ENCODE data around the gene SELENBP1. TPM values are rescaled to one million over a fixed set of nuclear protein-coding genes. Genes with fewer than 3 reads are reported as not detected.
"Not testable (repeated sequence)": the region's sequence is repeated elsewhere in the genome, so short reads cannot be mapped to it uniquely, and the experiment has no call there.

SELENBP1 gene
- total RNA-seq, 1 experiment from 2014 or later, result 29.8 TPM

DNA sequence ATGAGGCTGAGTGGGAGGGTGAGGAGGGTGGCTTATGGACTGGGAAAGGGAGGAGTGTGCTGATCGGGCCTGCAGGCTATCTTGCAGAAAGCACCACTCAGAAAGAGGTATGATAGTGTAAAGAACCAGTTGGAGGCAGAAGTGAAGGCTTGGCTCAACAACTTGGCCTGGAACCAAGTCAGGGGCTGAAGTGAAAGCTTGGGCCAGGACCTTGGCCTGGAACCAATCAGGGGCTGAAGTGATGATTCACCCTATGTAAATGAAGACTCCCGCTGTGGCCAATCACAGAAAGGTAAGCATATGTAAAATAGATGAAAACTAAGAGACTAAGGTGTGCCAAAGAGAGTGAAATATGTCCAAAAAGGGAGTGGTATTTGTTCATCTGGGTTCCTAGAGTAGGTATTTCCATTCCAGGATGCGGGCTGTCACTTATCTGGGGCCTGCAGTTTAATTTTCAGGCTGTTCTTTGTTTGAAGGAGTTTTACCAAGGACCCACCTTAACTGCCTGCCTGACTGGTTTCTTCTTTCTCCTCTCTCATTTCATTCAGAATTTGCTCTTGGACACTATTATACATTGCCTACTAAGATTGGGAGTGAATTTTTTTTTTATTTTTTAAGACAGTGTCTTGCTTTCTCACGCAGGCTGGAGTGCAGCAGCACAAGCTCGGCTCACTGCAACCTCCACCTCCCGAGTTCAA is 20.3 kb downstream of the SELENBP1 start:
- peak; percentile 57 for DNase-seq
- no peak overlapping the region for H3K4me3 ChIP-seq (ENCODE audit: low read length)
- no peaks in the 10 kb centered on the region for H4K20me1 ChIP-seq (ENCODE audit: low read length)
- ChIA-PET CTCF (interaction anchor here (0.6 kb wide), 3 partner anchors 14 to 86 kb away, joined by 3 to 11 read pairs (median 4); no protein-coding TSS in a partner anchor), POLR2A (ENCODE audit: unreplicated experiment) (no interaction called here)
- peaks cover 5% of the 10 kb centered on the region; the same call in 1 of the 2 replicates for H3K4me1 ChIP-seq (ENCODE audit: insufficient read depth, low read length)
- no peaks in the 10 kb centered on the region for H3K27me3 ChIP-seq (ENCODE audit: low read length)
- no peak overlapping the region for H3K4me2 ChIP-seq (ENCODE audit: low read length)
- no peaks in the 10 kb centered on the region for H3K9me3 ChIP-seq (ENCODE audit: low read length)
- no peak for TF ChIP-seq EZH2 (IDR thresholded peaks at IDR 0.05; ENCODE audit: low read length, unreplicated experiment)
- TF ChIP-seq EZH2phosphoT487 (IDR thresholded peaks at IDR 0.05; ENCODE audit: borderline replicate concordance, low read length), result no peak
- TF ChIP-seq, protein P1, sequence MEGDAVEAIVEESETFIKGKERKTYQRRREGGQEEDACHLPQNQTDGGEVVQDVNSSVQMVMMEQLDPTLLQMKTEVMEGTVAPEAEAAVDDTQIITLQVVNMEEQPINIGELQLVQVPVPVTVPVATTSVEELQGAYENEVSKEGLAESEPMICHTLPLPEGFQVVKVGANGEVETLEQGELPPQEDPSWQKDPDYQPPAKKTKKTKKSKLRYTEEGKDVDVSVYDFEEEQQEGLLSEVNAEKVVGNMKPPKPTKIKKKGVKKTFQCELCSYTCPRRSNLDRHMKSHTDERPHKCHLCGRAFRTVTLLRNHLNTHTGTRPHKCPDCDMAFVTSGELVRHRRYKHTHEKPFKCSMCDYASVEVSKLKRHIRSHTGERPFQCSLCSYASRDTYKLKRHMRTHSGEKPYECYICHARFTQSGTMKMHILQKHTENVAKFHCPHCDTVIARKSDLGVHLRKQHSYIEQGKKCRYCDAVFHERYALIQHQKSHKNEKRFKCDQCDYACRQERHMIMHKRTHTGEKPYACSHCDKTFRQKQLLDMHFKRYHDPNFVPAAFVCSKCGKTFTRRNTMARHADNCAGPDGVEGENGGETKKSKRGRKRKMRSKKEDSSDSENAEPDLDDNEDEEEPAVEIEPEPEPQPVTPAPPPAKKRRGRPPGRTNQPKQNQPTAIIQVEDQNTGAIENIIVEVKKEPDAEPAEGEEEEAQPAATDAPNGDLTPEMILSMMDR (conservative IDR thresholded peaks at IDR 0.05; ENCODE audit: low read depth, low read length), result no peak
- no peak for ATAC-seq
- no peaks in the 10 kb centered on the region for H3K79me2 ChIP-seq (ENCODE audit: low read length)
- no peak overlapping the region for H3K27ac ChIP-seq (ENCODE audit: low read length)
- no TSS peak for BruUV-seq (replicated peaks)
- H3F3A ChIP-seq (ENCODE audit: low read length, unreplicated experiment), result no peaks in the 10 kb centered on the region
- intact Hi-C loops (cut with micrococcal nuclease), result no loop called here
- no peaks in the 10 kb centered on the region; the same call in 1 of the 2 replicates for H3K36me3 ChIP-seq (ENCODE audit: low read depth, low read length)
- no peaks in the 10 kb centered on the region for H3K9me2 ChIP-seq (replicated peaks; ENCODE audit: low read length)
- no peak overlapping the region for H3K9ac ChIP-seq (ENCODE audit: low read length)
- no peak overlapping the region for H2AFZ ChIP-seq (ENCODE audit: low read length)

DNA sequence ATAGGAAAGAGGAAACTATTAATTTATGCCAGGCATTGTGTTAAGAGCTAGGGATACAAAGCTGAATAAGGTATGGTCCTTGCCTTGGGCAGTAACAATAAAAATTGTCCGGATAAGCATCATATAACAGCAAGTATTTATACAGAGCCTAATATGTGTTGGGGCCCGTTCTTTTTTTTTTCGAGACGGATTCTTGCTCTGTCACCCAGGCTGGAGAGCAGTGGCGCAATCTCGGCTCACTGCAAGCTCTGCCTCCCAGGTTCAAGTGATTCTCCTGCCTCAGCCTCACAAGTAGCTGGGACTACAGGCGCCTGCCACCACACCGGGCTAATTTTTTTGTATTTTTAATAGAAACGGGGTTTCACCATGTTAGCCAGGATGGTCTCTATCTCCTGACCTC is 22.2 kb downstream of the SELENBP1 start:
- BruUV-seq (replicated peaks); DNase-seq; H3K27ac ChIP-seq (ENCODE audit: low read length); CTCF ChIA-PET; H2AFZ ChIP-seq (ENCODE audit: low read length); intact Hi-C loops (cut with micrococcal nuclease); H3K4me2 ChIP-seq (ENCODE audit: low read length); H3K4me3 ChIP-seq (ENCODE audit: low read length); H3K36me3 ChIP-seq (ENCODE audit: low read depth, low read length); H4K20me1 ChIP-seq (ENCODE audit: low read length); H3K9me2 ChIP-seq (replicated peaks; ENCODE audit: low read length); H3K9ac ChIP-seq (ENCODE audit: low read length); ATAC-seq; H3K27me3 ChIP-seq (ENCODE audit: low read length); H3K9me3 ChIP-seq (ENCODE audit: low read length); H3F3A ChIP-seq (ENCODE audit: low read length, unreplicated experiment): not testable (repeated sequence)
- POLR2A ChIA-PET (ENCODE audit: unreplicated experiment), result interaction anchor here (0.7 kb wide), 1 partner anchor 95 kb away, joined by 7 read pairs; no protein-coding TSS in a partner anchor
- Histone ChIP-seq H3K79me2 (ENCODE audit: low read length) (peaks cover 11% of the 10 kb centered on the region), H3K4me1 (ENCODE audit: insufficient read depth, low read length) (peaks cover 14% of the 10 kb centered on the region)

DNA sequence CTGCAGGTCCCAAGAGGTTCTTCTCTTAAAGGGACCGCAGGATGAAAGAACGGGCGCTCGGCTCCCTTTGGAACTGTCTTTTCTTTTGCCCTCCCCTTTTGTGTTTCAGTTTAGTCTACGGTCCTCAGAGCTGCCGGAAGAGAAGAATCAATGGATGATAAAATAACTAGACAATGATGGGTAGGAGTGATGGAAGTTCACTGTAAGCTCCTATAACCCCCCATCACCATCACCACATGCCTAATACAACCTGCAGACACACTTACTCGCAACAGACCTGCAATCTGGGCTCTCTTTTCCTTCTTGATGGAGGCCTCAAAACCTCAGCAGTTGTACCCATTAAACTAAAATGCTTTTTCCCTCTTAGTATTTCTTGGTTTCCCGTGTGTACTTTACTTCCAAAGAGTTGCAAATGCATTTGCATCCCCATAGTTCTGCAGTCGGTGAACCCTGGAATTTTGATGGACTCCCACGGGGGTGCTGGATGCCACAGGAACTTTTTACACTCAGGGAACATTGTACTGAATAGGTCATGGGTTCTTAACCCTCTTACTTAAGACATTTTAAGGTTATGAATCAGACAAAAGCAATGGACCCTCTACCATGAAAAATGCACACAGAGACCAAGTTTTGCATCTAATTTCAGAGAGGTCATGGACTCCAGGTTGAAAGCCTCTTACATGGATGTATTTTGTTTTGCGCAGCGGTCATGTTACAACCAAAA is 24.8 kb downstream of the SELENBP1 start:
- ATAC-seq (no peak), DNase-seq (no peak)
- no peaks in the 10 kb centered on the region for H4K20me1 ChIP-seq (ENCODE audit: low read length)
- intact Hi-C loops (cut with micrococcal nuclease), result loop anchor here (1.0 to 10.0 kb wide), 3 partner anchors 27 to 487 kb away; partner anchors contain the start of genes C2CD4D, PSMB4 and RORC
- H3K27me3 ChIP-seq (ENCODE audit: low read length), result no peaks in the 10 kb centered on the region
- POLR2A ChIA-PET (ENCODE audit: unreplicated experiment), result interaction anchor here (0.5 to 0.7 kb wide), 4 partner anchors 11 to 23 kb away, joined by 3 to 4 read pairs (median 4); no protein-coding TSS in a partner anchor
- H3F3A ChIP-seq (ENCODE audit: low read length, unreplicated experiment), result no peaks in the 10 kb centered on the region
- CTCF ChIA-PET, result interaction anchor here (0.6 kb wide), 1 partner anchor 68 kb away, joined by 4 read pairs; no protein-coding TSS in a partner anchor
- no peaks in the 10 kb centered on the region for H3K9me3 ChIP-seq (ENCODE audit: low read length)
- peak overlapping the region; percentile 76 for H3K4me3 ChIP-seq (ENCODE audit: low read length)
- peaks cover 11% of the 10 kb centered on the region for H3K79me2 ChIP-seq (ENCODE audit: low read length)
- TF ChIP-seq, protein P1 (conservative IDR thresholded peaks at IDR 0.05; ENCODE audit: low read depth, low read length), result no peak
- no peak for TF ChIP-seq EZH2 (IDR thresholded peaks at IDR 0.05; ENCODE audit: low read length, unreplicated experiment)
- TF ChIP-seq EZH2phosphoT487 (IDR thresholded peaks at IDR 0.05; ENCODE audit: borderline replicate concordance, low read length), result no peak
- peak overlapping the region; percentile 78 for H2AFZ ChIP-seq (ENCODE audit: low read length)
- no TSS peak for BruUV-seq (replicated peaks)
- no peaks in the 10 kb centered on the region; the same call in none of the 2 replicates for H3K36me3 ChIP-seq (ENCODE audit: low read depth, low read length)
- no peaks in the 10 kb centered on the region for H3K9me2 ChIP-seq (replicated peaks; ENCODE audit: low read length)
- peak overlapping the region; percentile 86; the same call in 1 of the 2 replicates for H3K9ac ChIP-seq (ENCODE audit: low read length)
- H3K4me2 ChIP-seq (ENCODE audit: low read length), result peak overlapping the region; percentile 88
- H3K27ac ChIP-seq (ENCODE audit: low read length), result peak overlapping the region; percentile 6; the same call in 1 of the 2 replicates
- H3K4me1 ChIP-seq (ENCODE audit: insufficient read depth, low read length), result peaks cover 14% of the 10 kb centered on the region
